Glutamatergic neuron (in vitro differentiated cells): ENCODE data around the gene ASIC2. TPM values are rescaled to one million over a fixed set of nuclear protein-coding genes. Genes with fewer than 3 reads are reported as not detected.

Experiments
- DNase-seq: peaks from one replicate; pipeline ENCODE4 v3.0.0; 2022
- H3K27ac Mint-ChIP-seq: one replicate; pipeline ENCODE4 v1.8.0; 2020; ENCODE audit warnings: mild to moderate bottlenecking, mixed read lengths, inconsistent platforms; ENCODE audit not compliant: unreplicated experiment
- H3K27me3 Mint-ChIP-seq: one replicate; pipeline ENCODE4 v1.8.0; 2020; ENCODE audit warnings: mild to moderate bottlenecking, moderate library complexity, mixed read lengths, inconsistent platforms; ENCODE audit not compliant: unreplicated experiment
- H3K36me3 Mint-ChIP-seq: one replicate; pipeline ENCODE4 v1.8.0; 2020; ENCODE audit warnings: mild to moderate bottlenecking, mixed read lengths, inconsistent platforms; ENCODE audit not compliant: unreplicated experiment
- H3K4me1 Mint-ChIP-seq: one replicate; pipeline ENCODE4 v1.8.0; 2020; ENCODE audit warnings: mild to moderate bottlenecking, low read depth, mixed read lengths, inconsistent platforms; ENCODE audit not compliant: unreplicated experiment
- H3K4me3 Mint-ChIP-seq: one replicate; pipeline ENCODE4 v1.8.0; 2020; ENCODE audit warnings: mild to moderate bottlenecking, mixed read lengths, inconsistent platforms; ENCODE audit not compliant: unreplicated experiment
- H3K9me3 Mint-ChIP-seq: one replicate; pipeline ENCODE4 v1.8.0; 2020; ENCODE audit warnings: mild to moderate bottlenecking, moderate library complexity, mixed read lengths, inconsistent platforms; ENCODE audit not compliant: unreplicated experiment
- CTCF ChIP-seq: fragments of 200-600 bp; sonication (generic); IDR thresholded peaks from one replicate; pipeline ENCODE4 v1.5.0; 2021; ENCODE audit not compliant: partially characterized antibody, unreplicated experiment
- total RNA-seq: library from RNA; stranded (reverse); fragmentation: NEBNext Ultra II Directional; extraction: Animal tissue kit (Norgen Biotek cat#: 25700); gene quantifications from one replicate; pipeline ENCODE4 v1.2.1, GENCODE V29; 2021; ENCODE audit not compliant: unreplicated experiment

The ASIC2 gene
- total RNA-seq, 1 donor from 2014 or later, result 0.74 TPM

GRCh38 chr17:33318241-33318640 lies 25.1 kb upstream of the ASIC2 start:
- Mint-ChIP-seq H3K27ac (no peak overlapping the region), H3K36me3 (no peaks in the 10 kb centered on the region), H3K4me1 (no peaks in the 10 kb centered on the region), H3K9me3 (peaks cover 4% of the 10 kb centered on the region), H3K4me3 (no peak overlapping the region), H3K27me3 (no peaks in the 10 kb centered on the region)
- DNase-seq, result no peak
- no peak for TF ChIP-seq CTCF

- Mint-ChIP-seq H3K27ac (no peak overlapping the region), H3K4me3 (no peak overlapping the region), H3K36me3 (no peaks in the 10 kb centered on the region), H3K4me1 (no peaks in the 10 kb centered on the region), H3K9me3 (peaks cover 4% of the 10 kb centered on the region), H3K27me3 (no peaks in the 10 kb centered on the region)
- DNase-seq, result no peak
- TF ChIP-seq CTCF, result no peak
Measured at GRCh38 chr17:33316746-33317145, 23.7 kb upstream of the ASIC2 start.

- Mint-ChIP-seq H3K27me3 (peaks cover 3% of the 10 kb centered on the region), H3K36me3 (no peaks in the 10 kb centered on the region), H3K27ac (no peak overlapping the region), H3K4me3 (no peak overlapping the region), H3K9me3 (peaks cover 4% of the 10 kb centered on the region), H3K4me1 (no peaks in the 10 kb centered on the region)
- TF ChIP-seq CTCF, result no peak
- no peak for DNase-seq
Measured at GRCh38 chr17:33310296-33310695, 17.2 kb upstream of the ASIC2 start.

- TF ChIP-seq CTCF, result no peak
- Mint-ChIP-seq H3K36me3 (no peaks in the 10 kb centered on the region), H3K27me3 (peaks cover 3% of the 10 kb centered on the region), H3K27ac (no peak overlapping the region), H3K4me1 (no peaks in the 10 kb centered on the region), H3K9me3 (no peaks in the 10 kb centered on the region), H3K4me3 (no peak overlapping the region)
- DNase-seq, result no peak
Measured at GRCh38 chr17:33303254-33303653, 10.2 kb upstream of the ASIC2 start.

- no peak overlapping the region for H3K4me3 Mint-ChIP-seq
- H3K36me3 Mint-ChIP-seq, result no peaks in the 10 kb centered on the region
- H3K9me3 Mint-ChIP-seq, result no peaks in the 10 kb centered on the region
- TF ChIP-seq CTCF, result no peak
- DNase-seq, result no peak
- H3K27me3 Mint-ChIP-seq, result peaks cover 3% of the 10 kb centered on the region
- H3K4me1 Mint-ChIP-seq, result no peaks in the 10 kb centered on the region
- H3K27ac Mint-ChIP-seq, result no peak overlapping the region
Measured at GRCh38 chr17:33302394-33302793, 9.3 kb upstream of the ASIC2 start.
